Measurements from ENCODE around the gene PROX1.

The PROX1 gene

GRCh38 chr1:213989002-213989855 lies 1.5 kb downstream of the PROX1 start:
- peak overlapping the region; percentile 55 for H3K4me3 ChIP-seq (ENCODE audit: low read depth, low read length)
- no peak for DNase-seq (ENCODE audit: low read depth)
- no peak for TF ChIP-seq CTCF (IDR thresholded peaks at IDR 0.05; ENCODE audit: low read depth, low read length, missing control alignments)

- H3K4me3 ChIP-seq (ENCODE audit: low read depth, low read length): no peak overlapping the region
- TF ChIP-seq CTCF (IDR thresholded peaks at IDR 0.05; ENCODE audit: low read depth, low read length, missing control alignments): no peak
These were observed 6.2 kb downstream of the PROX1 start for GRCh38 chr1:213993929-213994328.

GRCh38 chr1:213994888-213995287 lies 7.1 kb downstream of the PROX1 start:
- TF ChIP-seq CTCF (IDR thresholded peaks at IDR 0.05; ENCODE audit: low read depth, low read length, missing control alignments): no peak
- no peak for DNase-seq (ENCODE audit: low read depth)
- H3K4me3 ChIP-seq (ENCODE audit: low read depth, low read length): no peak overlapping the region

More at GRCh38 chr1:213993929-213994328, 6.2 kb downstream of the PROX1 start:
- no peak for DNase-seq (ENCODE audit: low read depth)

- TF ChIP-seq CTCF (IDR thresholded peaks at IDR 0.05; ENCODE audit: low read depth, low read length, missing control alignments): no peak
- no peak for DNase-seq (ENCODE audit: low read depth)
- H3K4me3 ChIP-seq (ENCODE audit: low read depth, low read length): no peak overlapping the region
These were observed 7.8 kb downstream of the PROX1 start for GRCh38 chr1:213995603-213996002.

- DNase-seq (ENCODE audit: low read depth): no peak
- H3K4me3 ChIP-seq (ENCODE audit: low read depth, low read length): no peak overlapping the region
- no peak for TF ChIP-seq CTCF (IDR thresholded peaks at IDR 0.05; ENCODE audit: low read depth, low read length, missing control alignments)
These were observed 8.7 kb downstream of the PROX1 start for GRCh38 chr1:213996320-213997037.

- no peak for TF ChIP-seq CTCF (IDR thresholded peaks at IDR 0.05; ENCODE audit: low read depth, low read length, missing control alignments)
- no peak for DNase-seq (ENCODE audit: low read depth)
These were observed 9.4 kb downstream of the PROX1 start for GRCh38 chr1:213997038-213997771.

More at GRCh38 chr1:213997038-213997771, 9.4 kb downstream of the PROX1 start:
- no peak overlapping the region for H3K4me3 ChIP-seq (ENCODE audit: low read depth, low read length)
